Ovary (tissue), 3 donors: ENCODE measurements around the gene CHSY3.

Source experiments
- CTCF ChIP-seq, 3 donors: fragments of 450-650 bp in 2 of 3; fragments of 200-600 bp in 1 of 3; IDR thresholded peaks; one replicate each; pipeline versions ENCODE4 v1.5.1 to v1.8.0; 2016 to 2022; ENCODE audit warnings: antibody characterized with exemption in 3 of 3, mild to moderate bottlenecking in 1 of 3
- POLR2A ChIP-seq: fragments of 450-650 bp; IDR thresholded peaks from one replicate; pipeline ENCODE4 v1.6.1; 2017; ENCODE audit warnings: antibody characterized with exemption, mild to moderate bottlenecking, moderate library complexity
- donor health status: DM: no; HTN: no; CAD: no.

GRCh38 chr5:129904102-129904666, at the start of gene CHSY3:
- TF ChIP-seq CTCF (IDR thresholded peaks at IDR 0.05): no peak
- TF ChIP-seq POLR2A: no peak
